ENCODE data around the gene PPP1R14C.

PPP1R14C gene

GRCh38 chr6:150203871-150204545 is 61.2 kb downstream of the PPP1R14C start:
- WGBS (ENCODE audit: insufficient coverage) = 92% methylated on average over 19 of the region's 22 CpGs
- DNase-seq = no peak
- ChIA-PET POLR2A (no interaction called here), CTCF (interaction anchor here (1.9 kb wide), 1 partner anchor 9 kb away, joined by 4 read pairs; no protein-coding TSS in a partner anchor)
- Histone ChIP-seq H3K27ac (ENCODE audit: insufficient read depth in 1 of 2, low read depth in 1 of 2, low read length in 2 of 2, poor library complexity in 1 of 2, severe bottlenecking in 2 of 2) (no peak overlapping the region), H3K36me3 (ENCODE audit: control insufficient read depth in 4 of 4, insufficient read depth in 4 of 4, low read length in 3 of 4) (no peaks in the 10 kb centered on the region), H3K4me1 (ENCODE audit: control extremely low read depth in 1 of 4, control insufficient read depth in 4 of 4, insufficient read depth in 4 of 4, low read length in 3 of 4) (peaks cover 0 to 2% (median 0%) of the 10 kb centered on the region in 4 experiments), H3K4me3 (ENCODE audit: control insufficient read depth in 1 of 7, extremely low read depth in 1 of 7, insufficient read depth in 4 of 7, low read depth in 2 of 7, low read length in 6 of 7) (no peak overlapping the region), H3K9me3 (ENCODE audit: control extremely low read depth in 1 of 5, control insufficient read depth in 4 of 5, insufficient read depth in 2 of 5, low read depth in 1 of 5, low read length in 4 of 5) (no peaks in the 10 kb centered on the region), H3K27me3 (replicated peaks in 2 of 5; ENCODE audit: control insufficient read depth in 4 of 5, insufficient read depth in 5 of 5, low read length in 4 of 5) (peaks cover 0 to 2% (median 0%) of the 10 kb centered on the region in 5 experiments)

- ChIA-PET POLR2A (no interaction called here), CTCF (interaction anchor here (0.7 to 1.9 kb wide), 2 partner anchors 10 kb away, joined by 3 to 4 read pairs; no protein-coding TSS in a partner anchor)
- H3K27ac ChIP-seq (ENCODE audit: insufficient read depth in 1 of 2, low read depth in 1 of 2, low read length in 2 of 2, poor library complexity in 1 of 2, severe bottlenecking in 2 of 2) = no peak overlapping the region
- no peaks in the 10 kb centered on the region for H3K36me3 ChIP-seq (ENCODE audit: control insufficient read depth in 4 of 4, insufficient read depth in 4 of 4, low read length in 3 of 4)
- no peaks in the 10 kb centered on the region for H3K9me3 ChIP-seq (ENCODE audit: control extremely low read depth in 1 of 5, control insufficient read depth in 4 of 5, insufficient read depth in 2 of 5, low read depth in 1 of 5, low read length in 4 of 5)
- 27% methylated on average over 8 of the region's 9 CpGs for WGBS (ENCODE audit: insufficient coverage)
- no peak overlapping the region for H3K4me3 ChIP-seq (ENCODE audit: control insufficient read depth in 1 of 7, extremely low read depth in 1 of 7, insufficient read depth in 4 of 7, low read depth in 2 of 7, low read length in 6 of 7)
- H3K27me3 ChIP-seq (replicated peaks in 2 of 5; ENCODE audit: control insufficient read depth in 4 of 5, insufficient read depth in 5 of 5, low read length in 4 of 5) = peaks cover 0 to 2% (median 0%) of the 10 kb centered on the region in 5 experiments
- DNase-seq = peak; percentile 8 to 52 (median 26)
- peaks cover 0 to 2% (median 0%) of the 10 kb centered on the region in 4 experiments for H3K4me1 ChIP-seq (ENCODE audit: control extremely low read depth in 1 of 4, control insufficient read depth in 4 of 4, insufficient read depth in 4 of 4, low read length in 3 of 4)
Observed at GRCh38 chr6:150204705-150205472, 62.0 kb downstream of the PPP1R14C start.

- POLR2A ChIA-PET = no interaction called here
- Histone ChIP-seq H3K4me1 (ENCODE audit: control extremely low read depth in 1 of 4, control insufficient read depth in 4 of 4, insufficient read depth in 4 of 4, low read length in 3 of 4) (peaks cover 0 to 2% (median 0%) of the 10 kb centered on the region in 4 experiments), H3K27me3 (replicated peaks in 2 of 5; ENCODE audit: control insufficient read depth in 4 of 5, insufficient read depth in 5 of 5, low read length in 4 of 5) (peaks cover 0 to 2% (median 0%) of the 10 kb centered on the region in 5 experiments), H3K9me3 (ENCODE audit: control extremely low read depth in 1 of 5, control insufficient read depth in 4 of 5, insufficient read depth in 2 of 5, low read depth in 1 of 5, low read length in 4 of 5) (no peaks in the 10 kb centered on the region), H3K4me3 (ENCODE audit: control insufficient read depth in 1 of 7, extremely low read depth in 1 of 7, insufficient read depth in 4 of 7, low read depth in 2 of 7, low read length in 6 of 7) (no peak overlapping the region), H3K27ac (ENCODE audit: insufficient read depth in 1 of 2, low read depth in 1 of 2, low read length in 2 of 2, poor library complexity in 1 of 2, severe bottlenecking in 2 of 2) (no peak overlapping the region), H3K36me3 (ENCODE audit: control insufficient read depth in 4 of 4, insufficient read depth in 4 of 4, low read length in 3 of 4) (no peaks in the 10 kb centered on the region)
- CTCF ChIA-PET = no interaction called here
- no peak for DNase-seq
- 100% methylated on average over 5 of the region's 7 CpGs for WGBS (ENCODE audit: insufficient coverage)
Observed at GRCh38 chr6:150207931-150208570, 65.2 kb downstream of the PPP1R14C start.

GRCh38 chr6:150208611-150209352 is 65.9 kb downstream of the PPP1R14C start:
- WGBS (ENCODE audit: insufficient coverage) = 97% methylated on average over 10 of the region's 12 CpGs
- Histone ChIP-seq H3K4me1 (ENCODE audit: control extremely low read depth in 1 of 4, control insufficient read depth in 4 of 4, insufficient read depth in 4 of 4, low read length in 3 of 4) (peaks cover 0 to 2% (median 0%) of the 10 kb centered on the region in 4 experiments), H3K36me3 (ENCODE audit: control insufficient read depth in 4 of 4, insufficient read depth in 4 of 4, low read length in 3 of 4) (no peaks in the 10 kb centered on the region), H3K9me3 (ENCODE audit: control extremely low read depth in 1 of 5, control insufficient read depth in 4 of 5, insufficient read depth in 2 of 5, low read depth in 1 of 5, low read length in 4 of 5) (no peaks in the 10 kb centered on the region), H3K4me3 (ENCODE audit: control insufficient read depth in 1 of 7, extremely low read depth in 1 of 7, insufficient read depth in 4 of 7, low read depth in 2 of 7, low read length in 6 of 7) (no peak overlapping the region), H3K27me3 (replicated peaks in 2 of 5; ENCODE audit: control insufficient read depth in 4 of 5, insufficient read depth in 5 of 5, low read length in 4 of 5) (peaks cover 0 to 2% (median 0%) of the 10 kb centered on the region in 5 experiments), H3K27ac (ENCODE audit: insufficient read depth in 1 of 2, low read depth in 1 of 2, low read length in 2 of 2, poor library complexity in 1 of 2, severe bottlenecking in 2 of 2) (no peak overlapping the region)
- ChIA-PET CTCF (no interaction called here), POLR2A (no interaction called here)
- DNase-seq = no peak

- Histone ChIP-seq H3K4me1 (ENCODE audit: control extremely low read depth in 1 of 4, control insufficient read depth in 4 of 4, insufficient read depth in 4 of 4, low read length in 3 of 4) (peaks cover 0 to 2% (median 0%) of the 10 kb centered on the region in 4 experiments), H3K27ac (ENCODE audit: insufficient read depth in 1 of 2, low read depth in 1 of 2, low read length in 2 of 2, poor library complexity in 1 of 2, severe bottlenecking in 2 of 2) (no peak overlapping the region), H3K36me3 (ENCODE audit: control insufficient read depth in 4 of 4, insufficient read depth in 4 of 4, low read length in 3 of 4) (no peaks in the 10 kb centered on the region), H3K27me3 (replicated peaks in 2 of 5; ENCODE audit: control insufficient read depth in 4 of 5, insufficient read depth in 5 of 5, low read length in 4 of 5) (peaks cover 0 to 2% (median 0%) of the 10 kb centered on the region in 5 experiments), H3K4me3 (ENCODE audit: control insufficient read depth in 1 of 7, extremely low read depth in 1 of 7, insufficient read depth in 4 of 7, low read depth in 2 of 7, low read length in 6 of 7) (no peak overlapping the region), H3K9me3 (ENCODE audit: control extremely low read depth in 1 of 5, control insufficient read depth in 4 of 5, insufficient read depth in 2 of 5, low read depth in 1 of 5, low read length in 4 of 5) (no peaks in the 10 kb centered on the region)
- CTCF ChIA-PET = no interaction called here
- DNase-seq = no peak
- WGBS (ENCODE audit: insufficient coverage) = 100% methylated on average over 2 of the region's 2 CpGs
- POLR2A ChIA-PET = no interaction called here
Observed at GRCh38 chr6:150209415-150209814, 66.6 kb downstream of the PPP1R14C start.

GRCh38 chr6:150211700-150212511 is 69.1 kb downstream of the PPP1R14C start:
- no peak overlapping the region for H3K27ac ChIP-seq (ENCODE audit: insufficient read depth in 1 of 2, low read depth in 1 of 2, low read length in 2 of 2, poor library complexity in 1 of 2, severe bottlenecking in 2 of 2)
- H3K9me3 ChIP-seq (ENCODE audit: control extremely low read depth in 1 of 5, control insufficient read depth in 4 of 5, insufficient read depth in 2 of 5, low read depth in 1 of 5, low read length in 4 of 5) = no peaks in the 10 kb centered on the region
- 100% methylated on average over 8 of the region's 11 CpGs for WGBS (ENCODE audit: insufficient coverage)
- ChIA-PET POLR2A (no interaction called here), CTCF (no interaction called here)
- DNase-seq = no peak
- H3K27me3 ChIP-seq (replicated peaks in 2 of 5; ENCODE audit: control insufficient read depth in 4 of 5, insufficient read depth in 5 of 5, low read length in 4 of 5) = peaks cover 0 to 6% (median 0%) of the 10 kb centered on the region in 5 experiments
- H3K4me3 ChIP-seq (ENCODE audit: control insufficient read depth in 1 of 7, extremely low read depth in 1 of 7, insufficient read depth in 4 of 7, low read depth in 2 of 7, low read length in 6 of 7) = no peak overlapping the region
- no peaks in the 10 kb centered on the region for H3K4me1 ChIP-seq (ENCODE audit: control extremely low read depth in 1 of 4, control insufficient read depth in 4 of 4, insufficient read depth in 4 of 4, low read length in 3 of 4)
- H3K36me3 ChIP-seq (ENCODE audit: control insufficient read depth in 4 of 4, insufficient read depth in 4 of 4, low read length in 3 of 4) = no peaks in the 10 kb centered on the region

Measured in common myeloid progenitor, CD34-positive (primary cell).